Tibial nerve (tissue), 4 donors: Measurements from ENCODE around the gene SLC6A17.

ENCODE experiments used
- CTCF ChIP-seq, 5 experiments: fragments of 200-600 bp in 3 of 5; fragments of 450-650 bp in 2 of 5; sonication (generic) in 3 of 5; IDR thresholded peaks; one replicate each; pipeline ENCODE4 v1.5.1; 2016 to 2019; ENCODE audit warnings: antibody characterized with exemption in 5 of 5, mild to moderate bottlenecking in 3 of 5, moderate library complexity in 2 of 5
- EP300 ChIP-seq, 2 donors: sonication (generic); formaldehyde crosslinking; IDR thresholded peaks; one replicate each; pipeline ENCODE4 v1.6.1; 2017; ENCODE audit warnings: antibody characterized with exemption in 2 of 2, mild to moderate bottlenecking in 1 of 2
- POLR2A ChIP-seq, 2 donors: fragments of 450-650 bp; IDR thresholded peaks; one replicate each; pipeline ENCODE4 v1.6.1; 2017; ENCODE audit warnings: antibody characterized with exemption in 2 of 2, mild to moderate bottlenecking in 2 of 2, moderate library complexity in 2 of 2

GRCh38 chr1:110223581-110223980 lies 73.3 kb downstream of the SLC6A17 start:
- no peak for TF ChIP-seq CTCF (IDR thresholded peaks at IDR 0.05)
- TF ChIP-seq EP300 (IDR thresholded peaks at IDR 0.05): no peak
- TF ChIP-seq POLR2A (IDR thresholded peaks at IDR 0.05): no peak
